Peyer's patch (tissue), 4 donors: ENCODE measurements around the gene OSBPL5.

Experiments used
- CTCF ChIP-seq, 6 experiments: fragments of 450-650 bp in 4 of 6; fragments of 200-600 bp in 2 of 6; sonication (generic) in 1 of 6; IDR thresholded peaks; one replicate each; pipeline ENCODE4 v1.5.1; 2017 to 2019; ENCODE audit warnings: antibody characterized with exemption in 6 of 6, mild to moderate bottlenecking in 3 of 6, moderate library complexity in 1 of 6
- POLR2A ChIP-seq, 2 donors: fragments of 450-650 bp; IDR thresholded peaks; one replicate each; pipeline ENCODE4 v1.5.1; 2017; ENCODE audit warnings: antibody characterized with exemption in 2 of 2, mild to moderate bottlenecking in 2 of 2, moderate library complexity in 2 of 2

GRCh38 chr11:3040881-3041280 lies 124.2 kb downstream of the OSBPL5 start:
- TF ChIP-seq POLR2A (IDR thresholded peaks at IDR 0.05) (no peak), CTCF (IDR thresholded peaks at IDR 0.05) (no peak)
